Activated CD8-positive, alpha-beta memory T cell treated with anti-CD3 and anti-CD28 coated beads for 48 hours (primary cell): ENCODE data around the gene AVPI1.
"Not testable (repeated sequence)": the region's sequence is repeated elsewhere in the genome, so short reads cannot be mapped to it uniquely, and the experiment has no call there.

Experiments used
- DNase-seq, 3 experiments: peaks; one replicate each; pipeline ENCODE4 v3.0.0-alpha.2; 2020; ENCODE audit warnings: low read depth in 2 of 3, low spot score in 2 of 3

AVPI1 gene

GRCh38 chr10:97642471-97643159 is 44.4 kb downstream of the AVPI1 start:
- DNase-seq, result not testable (repeated sequence)

DNA sequence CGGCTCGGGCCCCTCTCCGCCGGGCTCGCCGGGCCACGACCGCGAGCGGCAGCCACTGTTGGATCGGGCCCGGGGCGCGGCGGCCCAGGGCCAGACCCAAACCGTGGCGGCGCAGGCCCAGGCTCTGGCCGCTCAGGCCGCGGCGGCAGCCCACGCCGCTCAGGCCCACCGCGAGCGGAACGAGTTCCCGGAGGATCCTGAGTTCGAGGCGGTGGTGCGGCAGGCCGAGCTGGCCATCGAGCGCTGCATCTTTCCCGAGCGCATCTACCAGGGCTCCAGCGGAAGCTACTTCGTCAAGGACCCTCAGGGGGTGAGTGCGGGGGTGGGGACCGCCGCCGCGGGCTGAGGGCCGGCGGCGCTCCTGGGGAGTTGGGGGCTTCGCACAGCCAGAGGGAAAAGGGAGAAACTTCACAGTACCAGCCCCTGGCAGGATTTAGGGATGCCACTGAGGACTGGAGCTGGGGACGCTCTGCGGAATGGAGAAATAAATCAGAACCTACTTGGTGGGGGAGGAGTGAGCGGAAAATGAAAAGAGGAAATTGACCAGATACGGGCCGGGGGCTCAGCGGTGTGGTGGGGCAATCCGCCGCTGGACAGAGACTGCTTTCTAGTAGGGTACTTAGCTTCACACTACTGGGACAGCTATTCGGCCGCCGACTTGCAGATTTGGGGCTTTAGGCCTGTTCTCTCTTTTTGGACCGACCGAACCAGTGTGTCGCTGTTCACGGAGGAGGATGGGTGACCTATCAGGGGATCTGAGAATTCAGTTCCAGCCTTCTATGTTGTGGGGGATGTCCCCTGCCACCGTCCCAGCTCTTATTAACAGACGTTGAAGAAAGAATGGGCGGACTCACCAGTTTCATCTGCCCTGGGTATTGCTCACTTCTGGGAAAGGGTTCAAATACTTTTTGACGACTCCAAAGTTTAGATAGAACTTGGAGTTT is 45.9 kb downstream of the AVPI1 start:
- no peak for DNase-seq

DNA sequence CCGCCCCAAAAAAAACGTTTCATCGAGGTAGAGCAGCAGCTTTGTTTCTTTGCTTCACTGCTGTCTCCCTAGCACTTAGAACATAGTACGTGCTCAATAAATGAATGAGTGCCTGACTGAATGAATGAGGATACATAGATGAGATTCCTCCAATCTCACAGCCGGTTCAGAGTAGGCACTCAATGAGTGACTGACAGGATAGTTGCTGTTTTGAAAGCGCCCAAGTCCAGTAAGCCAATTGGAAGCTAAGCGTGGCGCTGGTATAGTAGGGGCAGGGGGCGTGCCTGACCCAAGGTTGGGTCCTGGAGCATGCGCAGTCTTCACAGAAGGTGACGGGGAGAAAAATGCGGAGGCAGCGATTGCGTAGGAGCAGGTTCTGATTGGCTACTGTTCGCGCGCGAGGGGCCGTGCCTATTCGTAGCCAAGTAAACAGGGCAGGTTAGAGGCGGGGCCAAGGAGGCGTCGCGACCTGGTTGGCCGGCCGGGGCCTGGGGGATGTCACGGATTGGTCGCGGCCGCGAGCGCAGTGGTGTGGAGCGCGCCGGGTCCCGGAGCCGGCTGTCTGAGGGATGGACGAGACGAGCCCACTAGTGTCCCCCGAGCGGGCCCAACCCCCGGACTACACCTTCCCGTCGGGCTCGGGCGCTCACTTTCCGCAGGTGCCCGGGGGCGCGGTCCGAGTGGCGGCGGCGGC is 46.7 kb downstream of the AVPI1 start, which contains the start of gene PI4K2A:
PI4K2A (plus strand) TSS at position 498 of the 694 bp plus-strand sequence; CDS start at position 570, 72 bp downstream.
- peak; percentile 91 to 99 (median 96) for DNase-seq

GRCh38 chr10:97639090-97639489 is 48.0 kb downstream of the AVPI1 start:
- DNase-seq, result not testable (repeated sequence)

GRCh38 chr10:97635577-97635976 is 51.5 kb downstream of the AVPI1 start:
- DNase-seq, result no peak

GRCh38 chr10:97633921-97634320 is 53.1 kb downstream of the AVPI1 start:
- DNase-seq, result no peak

DNA sequence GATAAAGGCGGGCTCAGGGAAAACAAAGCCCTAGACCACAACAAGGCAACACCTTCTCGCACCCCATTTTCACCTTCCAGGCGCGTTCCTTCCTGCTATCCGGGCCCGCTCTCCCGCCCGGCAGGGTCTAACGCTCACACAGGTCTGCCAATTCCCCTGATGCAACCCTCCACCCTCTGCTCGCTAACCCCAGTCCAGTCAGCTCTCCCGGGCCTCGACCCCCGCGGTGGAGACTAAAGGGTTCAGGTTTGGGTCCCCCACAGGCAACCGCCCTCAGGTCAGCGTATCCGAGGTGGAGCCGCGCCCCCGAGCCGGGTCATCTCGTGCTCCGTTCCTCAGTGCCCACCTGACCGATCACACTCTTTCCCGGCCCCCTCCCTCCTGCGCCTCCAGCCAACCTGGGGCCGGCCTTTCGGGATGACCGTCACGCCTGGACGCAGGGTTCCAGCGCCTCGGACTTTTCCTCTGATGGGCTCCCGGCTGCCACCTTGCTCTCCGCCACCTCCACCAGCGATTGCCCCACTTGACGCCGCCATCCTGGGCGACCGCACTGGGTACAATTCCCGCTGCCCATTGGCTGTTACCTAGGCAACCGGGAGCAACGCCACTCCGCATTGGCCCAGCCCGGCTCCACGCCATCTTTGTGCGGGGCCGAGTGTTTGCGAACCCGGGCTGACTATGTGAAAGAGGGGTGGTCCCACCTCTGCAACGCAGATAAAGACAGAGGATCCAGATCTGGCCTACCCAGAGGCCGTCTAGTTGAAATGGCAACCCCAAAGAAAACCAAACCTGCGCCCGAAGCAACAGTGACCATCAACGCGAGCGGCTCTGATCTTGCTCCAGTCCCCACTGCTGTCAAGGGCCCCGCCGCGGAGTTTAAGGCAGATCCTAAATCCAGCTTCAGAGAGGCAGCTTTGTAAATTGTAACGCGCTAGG is 53.8 kb downstream of the AVPI1 start, which contains the start of gene MORN4:
MORN4 (minus strand) TSS at position 552 of the 936 bp plus-strand sequence. CDS start 13,847 bp downstream, outside the sequence.
- peak; percentile 71 to 83 (median 77) for DNase-seq

GRCh38 chr10:97631098-97631497 is 55.9 kb downstream of the AVPI1 start:
- no peak for DNase-seq

- DNase-seq, result no peak
These were observed 57.8 kb downstream of the AVPI1 start for GRCh38 chr10:97629289-97629688.

GRCh38 chr10:97628228-97628627 is 58.8 kb downstream of the AVPI1 start:
- DNase-seq, result no peak

DNA sequence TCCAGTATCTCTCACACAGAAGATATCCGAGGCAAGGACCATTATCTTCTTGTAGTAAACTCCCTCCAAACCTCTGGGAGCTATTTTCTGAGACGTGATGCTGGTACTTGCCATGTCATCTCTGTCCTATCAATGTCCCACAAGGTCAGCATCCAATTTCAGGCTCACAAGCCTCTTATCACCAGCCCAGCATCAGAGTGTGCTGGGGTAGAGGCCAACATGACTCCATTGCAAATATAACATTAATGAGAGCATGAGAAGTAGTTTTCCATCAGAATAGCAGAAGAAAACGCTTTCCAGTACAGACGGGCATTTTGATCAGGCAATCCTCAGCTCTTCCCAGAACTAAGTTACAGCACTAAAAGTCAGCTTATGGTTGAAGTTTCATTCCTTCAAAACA is 59.3 kb downstream of the AVPI1 start:
- no peak for DNase-seq
